HG02763 (cell line): ENCODE results near the gene SLC25A23.
"Not testable (repeated sequence)": the region's sequence is repeated elsewhere in the genome, so short reads cannot be mapped to it uniquely, and the experiment has no call there.

ENCODE experiments used
- ATAC-seq: cut with Tn5 transposase; IDR thresholded peaks from one replicate; pipeline ENCODE4 v1.9.1; 2021; ENCODE audit warnings: mild to moderate bottlenecking, moderate library complexity; ENCODE audit not compliant: unreplicated experiment

Gene SLC25A23

GRCh38 chr19:6459262-6460098 is at the start of gene SLC25A23:
SLC25A23 (minus strand) TSS chr19:6459792; CDS start chr19:6459628, 164 bp downstream.
- ATAC-seq, result peak; percentile 21

GRCh38 chr19:6508028-6508771 is 48.6 kb upstream of the SLC25A23 start:
- ATAC-seq, result not testable (repeated sequence)

- no peak for ATAC-seq
Measured at GRCh38 chr19:6503407-6504201, 44.0 kb upstream of the SLC25A23 start.

- no peak for ATAC-seq
Measured at GRCh38 chr19:6501740-6502648, 42.4 kb upstream of the SLC25A23 start, which contains the start of gene TUBB4A. TUBB4A (minus strand) TSS chr19:6502309; CDS start chr19:6502212, 97 bp downstream.

- no peak for ATAC-seq
Measured at GRCh38 chr19:6500837-6501739, 41.5 kb upstream of the SLC25A23 start.

- no peak for ATAC-seq
Measured at GRCh38 chr19:6499052-6499790, 39.6 kb upstream of the SLC25A23 start.

- no peak for ATAC-seq
Measured at GRCh38 chr19:6498294-6499036, 38.9 kb upstream of the SLC25A23 start.

- no peak for ATAC-seq
Measured at GRCh38 chr19:6495947-6496346, 36.4 kb upstream of the SLC25A23 start.

GRCh38 chr19:6494438-6495036 is 34.9 kb upstream of the SLC25A23 start:
- ATAC-seq, result no peak

GRCh38 chr19:6491802-6492592 is 32.4 kb upstream of the SLC25A23 start:
- no peak for ATAC-seq

- ATAC-seq, result no peak
Measured at GRCh38 chr19:6490134-6490533, 30.5 kb upstream of the SLC25A23 start.

GRCh38 chr19:6489278-6490061 is 29.9 kb upstream of the SLC25A23 start:
- ATAC-seq, result no peak

- no peak for ATAC-seq
Measured at GRCh38 chr19:6484831-6485230, 25.2 kb upstream of the SLC25A23 start.

- no peak for ATAC-seq
Measured at GRCh38 chr19:6484230-6484629, 24.6 kb upstream of the SLC25A23 start.

GRCh38 chr19:6483235-6483634 is 23.6 kb upstream of the SLC25A23 start:
- ATAC-seq, result no peak

GRCh38 chr19:6482343-6482686 is 22.7 kb upstream of the SLC25A23 start:
- no peak for ATAC-seq
